T-cell (primary cell): Measurements from ENCODE around the gene KIF1C. TPM values are rescaled to one million over a fixed set of nuclear protein-coding genes. Genes with fewer than 3 reads are reported as not detected.
A peak's percentile ranks its signal among the peaks of the same experiment; 100 is the strongest.

Source experiments
- ATAC-seq, 4 experiments: fragments of 200-7000 bp in 3 of 4; fragments of 150-1000 bp in 1 of 4; cut with Tn5 transposase; replicated peaks in 1 of 4; 1 replicate in 3 of 4; 2 replicates in 1 of 4; pipeline ENCODE4 v1.10.0; 2021; ENCODE audit warnings: moderate library complexity in 3 of 4, mild to moderate bottlenecking in 2 of 4, moderate number of reproducible peaks in 1 of 4
- CTCF ChIA-PET, 2 donors: fragments of 300-600 bp; sonication (Branson Sonifier 250); formaldehyde crosslinking; loops; one replicate each; lab custom pipeline; 2022; ENCODE audit warnings: antibody characterized with exemption in 2 of 2; lab: Charles Lee
- POLR2A ChIA-PET, 2 donors: fragments of 300-600 bp; sonication (Branson Sonifier 250); formaldehyde crosslinking; loops; one replicate each; lab custom pipeline; 2022; ENCODE audit warnings: antibody characterized with exemption in 2 of 2; lab: Charles Lee
- DNase-seq, 35 experiments: peaks; one replicate each; pipeline versions ENCODE4 v3.0.0 to v3.0.0-alpha.2; 2013 to 2023
- H3K27ac ChIP-seq: one replicate; pipeline ENCODE4 v1.5.1; 2013; ENCODE audit warnings: low read length
- H3K27me3 ChIP-seq, 2 experiments: replicated peaks in 1 of 2; 1 replicate in 1 of 2; 2 replicates in 1 of 2; pipeline versions ENCODE4 v1.6.1 to v1.7.0; 2013; ENCODE audit warnings: low read length in 1 of 2, mixed read lengths in 1 of 2; ENCODE audit not compliant: control insufficient read depth in 2 of 2, insufficient read depth in 2 of 2; ENCODE audit errors: extremely low read depth in 1 of 2
- H3K36me3 ChIP-seq, 2 donors: 1 replicate in 1 of 2; 2 replicates in 1 of 2; pipeline versions ENCODE4 v1.6.1 to v1.7.0; 2013; ENCODE audit warnings: low read length in 1 of 2; ENCODE audit not compliant: control insufficient read depth in 2 of 2, insufficient read depth in 1 of 2; ENCODE audit errors: extremely low read depth in 1 of 2
- H3K4me1 ChIP-seq, 2 experiments: 1 replicate in 1 of 2; 2 replicates in 1 of 2; pipeline versions ENCODE4 v1.6.1 to v1.7.0; 2013; ENCODE audit warnings: low read length in 2 of 2, mixed read lengths in 1 of 2; ENCODE audit not compliant: insufficient read depth in 2 of 2, control insufficient read depth in 1 of 2; ENCODE audit errors: extremely low read depth in 1 of 2
- H3K4me3 ChIP-seq, 2 donors: 1 replicate in 1 of 2; 2 replicates in 1 of 2; pipeline versions ENCODE4 v1.5.1 to v1.7.0; 2013; ENCODE audit warnings: mild to moderate bottlenecking in 2 of 2, low read length in 1 of 2, moderate library complexity in 1 of 2; ENCODE audit not compliant: control insufficient read depth in 1 of 2; ENCODE audit errors: extremely low read depth in 1 of 2
- H3K9me3 ChIP-seq: 2 replicates; pipeline ENCODE4 v1.7.0; 2013
- H3K27ac Mint-ChIP-seq, 2 donors: one replicate each; pipeline ENCODE4 v1.8.0; 2020 to 2021; ENCODE audit warnings: mild to moderate bottlenecking in 2 of 2, mixed read lengths in 2 of 2
- H3K27me3 Mint-ChIP-seq, 2 donors: one replicate each; pipeline ENCODE4 v1.8.0; 2021 to 2022; ENCODE audit warnings: mixed read lengths in 2 of 2
- H3K36me3 Mint-ChIP-seq: one replicate; pipeline ENCODE4 v1.8.0; 2021; ENCODE audit warnings: mixed read lengths
- H3K4me1 Mint-ChIP-seq, 3 donors: one replicate each; pipeline ENCODE4 v1.8.0; 2020 to 2022; ENCODE audit warnings: mixed read lengths in 3 of 3, mild to moderate bottlenecking in 1 of 3
- H3K4me3 Mint-ChIP-seq, 3 donors: one replicate each; pipeline ENCODE4 v1.8.0; 2020 to 2022; ENCODE audit warnings: mild to moderate bottlenecking in 3 of 3, mixed read lengths in 3 of 3, moderate library complexity in 3 of 3
- H3K9me3 Mint-ChIP-seq, 3 donors: one replicate each; pipeline ENCODE4 v1.8.0; 2020 to 2022; ENCODE audit warnings: mixed read lengths in 3 of 3
- WGBS: methylation state at CpG from one replicate; pipeline ENCODE4 v1.1.5; 2013; ENCODE audit warnings: missing lambda C conversion rate; ENCODE audit not compliant: insufficient coverage; 5-methylcytosine and 5-hydroxymethylcytosine counted together
- total RNA-seq, 35 experiments: library from RNA in 6 of 35; stranded (reverse) in 6 of 35; fragments of 120-200 nt in 1 of 35; gene quantifications; one replicate each; pipeline versions ENCODE4 v1.2.1 to v1.2.4 and lab custom pipeline; 2013 to 2026

Gene KIF1C
- total RNA-seq, 5 donors from 2014 or later (not counting 1 experiment from before 2014, with no cell fraction given): 15.3 to 37.9 (median 28.5) TPM

DNA sequence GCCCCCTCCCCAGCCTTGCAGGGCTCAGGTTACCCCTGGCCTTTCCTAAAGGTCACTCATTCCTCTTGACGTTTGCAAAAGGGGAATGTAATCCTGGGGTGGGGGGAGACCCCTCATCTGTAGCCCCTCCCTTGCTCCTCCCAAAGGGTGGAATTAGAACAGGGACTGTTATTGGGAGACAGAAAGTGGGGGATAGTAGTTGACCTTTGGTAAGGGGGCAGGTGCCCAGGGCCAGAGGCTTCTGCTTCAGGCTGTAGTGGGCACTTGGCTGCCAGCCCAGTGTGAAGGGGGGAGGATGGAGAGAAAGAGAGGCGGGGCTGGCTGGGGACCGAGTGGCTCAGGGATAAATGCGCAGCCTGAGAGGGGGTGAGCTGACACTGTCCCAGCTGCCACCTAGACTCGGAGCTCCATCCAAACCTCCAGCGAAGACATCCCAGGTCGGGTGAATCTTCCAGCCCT lies 47.0 kb upstream of the KIF1C start, which contains the start of gene ENO3:
ENO3 (plus strand) TSS at position 374 of the 459 bp plus-strand sequence. CDS start 711 bp downstream, outside the sequence.
- 90% methylated on average over 2 of the region's 7 CpGs for WGBS
- Mint-ChIP-seq H3K27ac (peak within 1 kb of the TSS; percentile 85 to 87), H3K4me3 (peak within 1 kb of the TSS; percentile 74 to 100 (median 79)), H3K27me3 (no peaks in the 10 kb centered on the region), H3K36me3 (peaks cover 11% of the 10 kb centered on the region), H3K4me1 (peaks cover 24 to 33% (median 26%) of the 10 kb centered on the region in 3 donors), H3K9me3 (no peaks in the 10 kb centered on the region)
- ChIA-PET CTCF (interaction anchor here (0.6 to 0.7 kb wide), 2 partner anchors 243 to 740 kb away, joined by 3 to 5 read pairs; no protein-coding TSS in a partner anchor), POLR2A (no interaction called here)
- peak within 1 kb of the TSS; percentile 53 to 65 for H3K4me3 ChIP-seq
- ATAC-seq (no peak), DNase-seq (no peak)
- H3K4me1 ChIP-seq: peaks cover 4 to 28% of the 10 kb centered on the region in 2 experiments
- H3K9me3 ChIP-seq: no peaks in the 10 kb centered on the region
- H3K27ac ChIP-seq: peak within 1 kb of the TSS; percentile 80
- H3K36me3 ChIP-seq: peaks cover 0 to 16% of the 10 kb centered on the region in 2 donors
- no peaks in the 10 kb centered on the region for H3K27me3 ChIP-seq

DNA sequence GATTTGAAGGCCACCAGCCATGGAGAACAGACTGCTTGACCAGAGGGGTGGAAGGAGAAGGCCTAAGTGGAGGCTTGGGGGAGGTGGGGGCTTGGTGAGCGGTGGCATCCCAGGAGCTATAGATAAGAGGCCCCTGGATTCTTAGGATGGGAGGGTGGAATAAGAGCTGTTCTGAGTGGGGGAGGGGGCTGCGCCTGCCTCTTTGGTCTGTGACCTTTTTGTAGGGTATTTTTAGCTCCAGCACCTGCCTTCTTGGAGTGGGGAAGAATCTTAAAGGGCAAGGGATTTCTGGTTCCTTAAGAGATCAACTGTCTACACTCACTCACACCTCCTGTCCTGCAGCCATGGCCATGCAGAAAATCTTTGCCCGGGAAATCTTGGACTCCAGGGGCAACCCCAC lies 46.3 kb upstream of the KIF1C start:
- peaks cover 21 to 32% (median 26%) of the 10 kb centered on the region in 3 donors for H3K4me1 Mint-ChIP-seq
- CTCF ChIA-PET: interaction anchor here (0.6 to 0.7 kb wide), 2 partner anchors 244 to 741 kb away, joined by 3 to 5 read pairs; no protein-coding TSS in a partner anchor
- H3K36me3 Mint-ChIP-seq: peaks cover 6% of the 10 kb centered on the region
- ATAC-seq (no peak), DNase-seq (no peak)
- no peaks in the 10 kb centered on the region for H3K27me3 Mint-ChIP-seq
- WGBS: 94% methylated on average over 2 of the region's 3 CpGs
- Histone ChIP-seq H3K4me1 (peaks cover under 1 to 22% of the 10 kb centered on the region in 2 experiments), H3K27ac (no peak overlapping the region), H3K36me3 (peaks cover 0 to 9% of the 10 kb centered on the region in 2 donors), H3K27me3 (no peaks in the 10 kb centered on the region), H3K4me3 (no peak overlapping the region), H3K9me3 (no peaks in the 10 kb centered on the region)
- peak overlapping the region; percentile 22 to 87 for H3K27ac Mint-ChIP-seq
- no peaks in the 10 kb centered on the region for H3K9me3 Mint-ChIP-seq
- H3K4me3 Mint-ChIP-seq: peak overlapping the region in 2 of 3 donors; percentile 41 to 100
- POLR2A ChIA-PET: interaction anchor here in 1 of 2 donors (0.8 kb wide), 1 partner anchor 16 kb away, joined by 4 read pairs; the partner anchor contains the start of gene SPAG7

DNA sequence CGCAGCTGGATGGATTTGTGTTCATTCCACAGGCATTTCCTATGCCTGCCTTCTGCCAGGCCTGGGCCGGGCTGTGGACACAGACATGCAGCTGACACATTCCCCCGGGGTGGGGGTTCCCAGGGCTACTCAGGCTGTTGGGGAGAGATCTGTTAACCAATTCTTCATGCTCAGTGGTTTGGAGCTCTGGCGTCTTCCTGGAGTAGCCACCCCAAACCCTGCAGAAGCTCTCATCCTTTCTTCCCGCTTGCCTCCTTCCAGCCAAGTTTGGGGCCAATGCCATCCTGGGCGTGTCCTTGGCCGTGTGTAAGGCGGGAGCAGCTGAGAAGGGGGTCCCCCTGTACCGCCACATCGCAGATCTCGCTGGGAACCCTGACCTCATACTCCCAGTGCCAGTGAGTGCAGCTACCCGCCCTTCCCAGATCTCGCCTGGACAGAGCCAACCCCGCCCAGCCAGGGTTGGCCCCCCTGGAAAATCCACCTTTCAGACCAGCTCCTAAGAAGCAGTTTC lies 44.2 kb upstream of the KIF1C start:
- 95% methylated on average over 14 of the region's 14 CpGs for WGBS
- Mint-ChIP-seq H3K27ac (no peak overlapping the region), H3K4me3 (no peak overlapping the region), H3K9me3 (no peaks in the 10 kb centered on the region), H3K4me1 (peaks cover 22 to 28% (median 23%) of the 10 kb centered on the region in 3 donors), H3K36me3 (no peaks in the 10 kb centered on the region), H3K27me3 (no peaks in the 10 kb centered on the region)
- H3K9me3 ChIP-seq: no peaks in the 10 kb centered on the region
- peaks cover 0 to 20% of the 10 kb centered on the region in 2 experiments for H3K4me1 ChIP-seq
- CTCF ChIA-PET: no interaction called here
- no peak overlapping the region for H3K27ac ChIP-seq
- POLR2A ChIA-PET: interaction anchor here in 1 of 2 donors (0.6 kb wide), 1 partner anchor 41 kb away, joined by 4 read pairs; no protein-coding TSS in a partner anchor
- ATAC-seq (no peak), DNase-seq (no peak)
- H3K27me3 ChIP-seq: no peaks in the 10 kb centered on the region
- no peak overlapping the region for H3K4me3 ChIP-seq
- peaks cover 0 to 2% of the 10 kb centered on the region in 2 donors for H3K36me3 ChIP-seq

DNA sequence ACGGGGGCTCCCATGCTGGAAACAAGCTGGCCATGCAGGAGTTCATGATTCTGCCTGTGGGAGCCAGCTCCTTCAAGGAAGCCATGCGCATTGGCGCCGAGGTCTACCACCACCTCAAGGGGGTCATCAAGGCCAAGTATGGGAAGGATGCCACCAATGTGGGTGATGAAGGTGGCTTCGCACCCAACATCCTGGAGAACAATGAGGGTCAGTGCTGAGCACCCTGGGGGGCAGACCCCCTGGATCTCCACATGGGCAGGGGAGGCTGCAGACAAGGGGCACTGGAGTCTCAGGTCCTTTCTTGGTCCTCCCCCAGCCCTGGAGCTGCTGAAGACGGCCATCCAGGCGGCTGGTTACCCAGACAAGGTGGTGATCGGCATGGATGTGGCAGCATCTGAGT lies 42.7 kb upstream of the KIF1C start:
- no peaks in the 10 kb centered on the region for H3K27me3 Mint-ChIP-seq
- no peaks in the 10 kb centered on the region for H3K9me3 Mint-ChIP-seq
- H3K4me3 Mint-ChIP-seq: no peak overlapping the region
- H3K27ac Mint-ChIP-seq: no peak overlapping the region
- peaks cover 0 to 15% of the 10 kb centered on the region in 2 experiments for H3K4me1 ChIP-seq
- peaks cover 19 to 24% (median 20%) of the 10 kb centered on the region in 3 donors for H3K4me1 Mint-ChIP-seq
- H3K27me3 ChIP-seq: no peaks in the 10 kb centered on the region
- ATAC-seq (no peak), DNase-seq (no peak)
- no peaks in the 10 kb centered on the region for H3K36me3 Mint-ChIP-seq
- H3K9me3 ChIP-seq: no peaks in the 10 kb centered on the region
- 100% methylated on average over 4 of the region's 8 CpGs for WGBS
- peaks cover 7 to 11% of the 10 kb centered on the region in 2 donors for H3K36me3 ChIP-seq
- H3K4me3 ChIP-seq: no peak overlapping the region
- POLR2A ChIA-PET: interaction anchor here in 1 of 2 donors (0.6 kb wide), 1 partner anchor 1197 kb away, joined by 12 read pairs; no protein-coding TSS in a partner anchor
- CTCF ChIA-PET: interaction anchor here (0.6 to 0.7 kb wide), 4 partner anchors 46 to 1942 kb away, joined by 3 to 7 read pairs (median 4); no protein-coding TSS in a partner anchor
- no peak overlapping the region for H3K27ac ChIP-seq

DNA sequence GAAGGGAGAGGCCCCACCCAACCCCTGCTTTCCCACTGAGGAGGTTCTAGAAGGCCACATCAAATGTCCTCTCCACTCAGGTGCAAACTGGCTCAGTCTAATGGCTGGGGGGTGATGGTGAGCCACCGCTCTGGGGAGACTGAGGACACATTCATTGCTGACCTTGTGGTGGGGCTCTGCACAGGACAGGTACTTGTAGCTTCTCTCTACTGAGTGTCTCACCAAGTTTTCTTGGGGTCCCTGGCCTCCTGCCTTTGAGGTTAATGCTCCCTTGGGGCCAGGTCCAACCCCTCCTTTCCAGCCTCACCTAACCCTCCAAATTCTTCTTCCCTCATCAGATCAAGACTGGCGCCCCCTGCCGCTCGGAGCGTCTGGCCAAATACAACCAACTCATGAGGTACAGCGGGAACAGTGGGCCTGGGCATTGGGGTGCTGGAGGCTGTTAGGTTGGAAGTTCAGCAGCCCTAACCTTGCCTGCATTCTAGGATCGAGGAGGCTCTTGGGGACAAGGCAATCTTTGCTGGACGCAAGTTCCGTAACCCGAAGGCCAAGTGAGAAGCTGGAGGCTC lies 41.2 kb upstream of the KIF1C start:
- Histone ChIP-seq H3K27ac (no peak overlapping the region), H3K36me3 (peaks cover 7 to 19% of the 10 kb centered on the region in 2 donors), H3K27me3 (no peaks in the 10 kb centered on the region), H3K9me3 (no peaks in the 10 kb centered on the region), H3K4me3 (no peak overlapping the region), H3K4me1 (peaks cover 0 to 2% of the 10 kb centered on the region in 2 experiments)
- Mint-ChIP-seq H3K36me3 (peaks cover 6% of the 10 kb centered on the region), H3K27me3 (no peaks in the 10 kb centered on the region), H3K4me3 (no peak overlapping the region), H3K9me3 (no peaks in the 10 kb centered on the region), H3K4me1 (peaks cover 8 to 12% (median 9%) of the 10 kb centered on the region in 3 donors), H3K27ac (peak overlapping the region in 1 of 2 donors; percentile 34)
- WGBS: 90% methylated on average over 8 of the region's 10 CpGs
- POLR2A ChIA-PET: no interaction called here
- CTCF ChIA-PET: interaction anchor here (0.7 to 1.8 kb wide), 2 partner anchors 11 to 24 kb away, joined by 3 read pairs; partner anchors contain the start of gene SPAG7 (in 1 of the 2)
- ATAC-seq (peak in 1 of 4 experiments; percentile 32), DNase-seq (peak in 17 of 35 experiments; percentile 17 to 55 (median 36))

DNA sequence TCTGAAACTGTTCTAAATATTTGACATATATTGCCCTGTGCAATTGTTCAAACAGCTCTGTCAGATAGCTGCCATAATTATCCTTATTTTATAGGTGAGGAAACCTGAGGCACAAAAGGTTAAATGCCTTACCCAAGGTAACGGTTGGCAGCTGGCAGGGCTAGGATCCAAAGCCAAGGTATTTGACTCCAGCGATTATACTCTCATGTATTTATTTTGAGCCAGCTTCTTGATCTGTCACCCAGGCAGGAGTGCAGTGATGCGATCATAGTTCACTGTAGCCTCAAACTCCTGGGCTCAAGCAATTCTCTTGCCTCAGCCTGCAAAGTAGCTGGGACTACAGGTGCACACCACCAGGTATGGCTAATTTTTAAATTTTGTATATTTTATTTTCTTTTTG lies 39.6 kb upstream of the KIF1C start:
- Mint-ChIP-seq H3K4me1 (peaks cover 8 to 12% (median 9%) of the 10 kb centered on the region in 3 donors), H3K27me3 (no peaks in the 10 kb centered on the region), H3K36me3 (peaks cover 9% of the 10 kb centered on the region), H3K27ac (no peak overlapping the region), H3K4me3 (no peak overlapping the region), H3K9me3 (no peaks in the 10 kb centered on the region)
- no peak for DNase-seq
- Histone ChIP-seq H3K4me1 (peaks cover 0 to 2% of the 10 kb centered on the region in 2 experiments), H3K36me3 (peaks cover 7 to 21% of the 10 kb centered on the region in 2 donors), H3K4me3 (no peak overlapping the region), H3K9me3 (no peaks in the 10 kb centered on the region), H3K27ac (no peak overlapping the region), H3K27me3 (no peaks in the 10 kb centered on the region)
- 100% methylated on average over 2 of the region's 3 CpGs for WGBS
- ChIA-PET CTCF (interaction anchor here in 1 of 2 donors (0.6 to 1.8 kb wide), 2 partner anchors 9 to 17 kb away, joined by 3 read pairs; partner anchors contain the start of gene SPAG7), POLR2A (no interaction called here)
- no peak for ATAC-seq
